Heart left ventricle (tissue), 16 donors: ENCODE data around the gene PRKG1. TPM values are rescaled to one million over a fixed set of nuclear protein-coding genes. Genes with fewer than 3 reads are reported as not detected.

Experiments used
- ATAC-seq, 4 donors: fragments of 200-7000 bp; cut with Tn5 transposase; one replicate each; pipeline ENCODE4 v1.9.1; 2020 to 2022; ENCODE audit warnings: moderate library complexity in 4 of 4, mild to moderate bottlenecking in 3 of 4, moderate number of reproducible peaks in 1 of 4
- DNase-seq, 5 donors: peaks; one replicate each; pipeline ENCODE4 v3.0.0-alpha.2; 2020
- H3K27ac ChIP-seq, 12 donors: fragments of 200-600 bp; sonication (generic) in 4 of 12; one replicate each; pipeline versions ENCODE4 v1.5.0 to v1.8.0; 2016 to 2022; ENCODE audit warnings: mild to moderate bottlenecking in 2 of 12
- H3K27me3 ChIP-seq, 9 donors: fragments of 200-600 bp; sonication (generic) in 2 of 9; one replicate each; pipeline versions ENCODE4 v1.5.1 to v1.8.0; 2016 to 2022; ENCODE audit warnings: mild to moderate bottlenecking in 3 of 9
- H3K36me3 ChIP-seq, 9 donors: fragments of 200-600 bp; sonication (generic) in 2 of 9; one replicate each; pipeline versions ENCODE4 v1.5.0 to v1.8.0; 2018 to 2022; ENCODE audit warnings: mild to moderate bottlenecking in 2 of 9
- H3K4me1 ChIP-seq, 12 donors: fragments of 200-600 bp; sonication (generic) in 4 of 12; one replicate each; pipeline versions ENCODE4 v1.5.0 to v1.8.0; 2016 to 2022; ENCODE audit warnings: mild to moderate bottlenecking in 3 of 12
- H3K4me3 ChIP-seq, 12 donors: fragments of 200-600 bp; sonication (generic) in 4 of 12; one replicate each; pipeline versions ENCODE4 v1.5.0 to v1.8.0; 2017 to 2022; ENCODE audit warnings: mild to moderate bottlenecking in 9 of 12, moderate library complexity in 4 of 12
- H3K9me3 ChIP-seq, 12 donors: fragments of 200-600 bp; sonication (generic) in 4 of 12; one replicate each; pipeline versions ENCODE4 v1.5.0 to v1.8.0; 2016 to 2022; ENCODE audit warnings: mild to moderate bottlenecking in 1 of 12
- CTCF ChIP-seq, 12 donors: fragments of 200-600 bp; sonication (generic) in 4 of 12; IDR thresholded peaks; one replicate each; pipeline versions ENCODE4 v1.5.0 to v1.8.0; 2018 to 2022; ENCODE audit warnings: antibody characterized with exemption in 12 of 12, mild to moderate bottlenecking in 5 of 12
- POLR2A ChIP-seq, 2 donors: fragments of 450-650 bp; IDR thresholded peaks; one replicate each; pipeline ENCODE4 v1.6.1; 2017; ENCODE audit warnings: antibody characterized with exemption in 2 of 2, mild to moderate bottlenecking in 2 of 2, moderate library complexity in 2 of 2
- WGBS, 4 donors: extraction: QIAGEN DNeasy Blood & Tissue Kit in 2 of 4; methylation state at CpG; one replicate each; pipeline versions ENCODE4 v1.1.5 to v1.1.7; 2013 to 2018; 5-methylcytosine and 5-hydroxymethylcytosine counted together
- intact Hi-C, 10 donors: fragments of 100-400 bp; cut with DNase I; formaldehyde crosslinking; loops; one replicate each; pipeline versions ENCODE4 v1.11.1 to v1.14.2; 2022
- polyA plus RNA-seq, 2 donors: library from polyadenylated mRNA; stranded (reverse); fragments of 200-250 nt; gene quantifications; one replicate each; pipeline ENCODE4 v1.2.3, GENCODE V29; 2013
- total RNA-seq, 9 donors: library from RNA; depleted of rRNA in 2 of 9; stranded (reverse); fragments of >200 nt in 2 of 9; fragmentation: NEBNext Ultra II Directional in 3 of 9; extraction: Animal tissue kit (Norgen Biotek cat#: 25700) in 3 of 9; gene quantifications; one replicate each; pipeline versions ENCODE4 v1.1.0 to v1.2.4, GENCODE V29; 2016 to 2023
- donor health status: ischemic (EF 13 %, LVEDD 7.1; RV severe dilation, severe dysfunction).
- donor health status: healthy with polysubstance abuse.
- donor health status: DM: no; HTN: yes; CAD: no.
- donor health status: DM: no; HTN: no; CAD: no.
- donor health status: ischemic (EF 25% LVEDD 6.9; RV normal size, moderate dysfunction).
- donor health status: ischemic (EF 25% LVEDD 5.7; RV mildly dilated, moderate dysfunction).
- donor health status: healthy.
- donor health status: DM: yes; HTN: yes; CAD: no.
- donor health status: ischemic (EF 35%, LVEDD 5.7; RV mildly dilated, moderate dysfunction).
- donor health status: nonischemic (EF 11% LVEDD 7.7; RV severe dilation, severe dysfunction).
- donor health status: DM: yes; HTN: yes; CAD: no.
- donor health status: PGD.
- donor health status: ischemic (EF 29% LVEDD 5.4; RV normal size, mild dysfunction).
- donor health status: nonischemic (EF 23%, LVEDD 6.1; RV moderate dilation, normal function).

PRKG1 gene
- total and polyA plus RNA-seq, 11 donors = 5.5 to 37.3 (median 29.3) TPM

GRCh38 chr10:52064084-52064845 lies 990.0 kb downstream of the PRKG1 start:
- intact Hi-C loops = no loop called here
- H3K27ac ChIP-seq = no peak overlapping the region
- ATAC-seq (peak in 3 of 4 donors; percentile 62 to 94 (median 64)), DNase-seq (peak in 4 of 5 donors; percentile 21 to 58 (median 38))
- no peak for TF ChIP-seq CTCF (IDR thresholded peaks at IDR 0.05)
- no peak for TF ChIP-seq POLR2A (IDR thresholded peaks at IDR 0.05)
- H3K27me3 ChIP-seq = no peaks in the 10 kb centered on the region
- peaks cover 0 to 7% (median 0%) of the 10 kb centered on the region in 9 donors for H3K36me3 ChIP-seq
- H3K9me3 ChIP-seq = no peaks in the 10 kb centered on the region
- H3K4me3 ChIP-seq = no peak overlapping the region
- 62 to 83% (median 73%) methylated on average over 2 to 9 of the region's 9 CpGs for WGBS, 4 donors
- H3K4me1 ChIP-seq = peaks cover 0 to 8% (median 0%) of the 10 kb centered on the region in 12 donors

- no peaks in the 10 kb centered on the region for H3K9me3 ChIP-seq
- no peak for DNase-seq
- no peak for ATAC-seq
- WGBS, 4 donors = 69 to 88% (median 76%) methylated on average over 6 of the region's 6 CpGs
- peaks cover 0 to 8% (median 0%) of the 10 kb centered on the region in 12 donors for H3K4me1 ChIP-seq
- intact Hi-C loops = no loop called here
- peaks cover 0 to 7% (median 0%) of the 10 kb centered on the region in 9 donors for H3K36me3 ChIP-seq
- no peak overlapping the region for H3K4me3 ChIP-seq
- H3K27me3 ChIP-seq = no peaks in the 10 kb centered on the region
- no peak overlapping the region for H3K27ac ChIP-seq
- TF ChIP-seq CTCF (IDR thresholded peaks at IDR 0.05) = no peak
- TF ChIP-seq POLR2A (IDR thresholded peaks at IDR 0.05) = no peak
These were observed 992.1 kb downstream of the PRKG1 start for GRCh38 chr10:52066383-52066782.

DNA sequence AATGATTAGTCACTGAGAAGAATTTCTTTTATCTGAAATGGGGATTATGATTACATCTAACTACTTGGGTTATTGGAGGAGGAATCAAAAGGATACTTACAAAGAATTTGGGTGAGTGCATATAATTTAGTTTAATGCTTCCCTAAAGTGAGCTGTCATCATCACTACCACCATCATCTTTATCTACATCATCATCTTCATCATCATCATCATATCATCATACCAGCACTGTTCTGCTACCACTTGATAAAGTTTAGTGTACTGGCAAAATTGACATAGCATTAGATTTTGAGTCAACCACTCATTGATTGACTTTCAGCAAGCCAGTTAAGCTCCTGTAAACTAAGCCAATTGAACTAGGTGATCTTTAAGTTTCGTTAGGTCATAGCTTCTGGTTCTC lies 994.2 kb downstream of the PRKG1 start:
- Histone ChIP-seq H3K27me3 (no peaks in the 10 kb centered on the region), H3K9me3 (no peaks in the 10 kb centered on the region), H3K27ac (no peak overlapping the region), H3K4me1 (peaks cover 0 to 8% (median 0%) of the 10 kb centered on the region in 12 donors), H3K36me3 (no peaks in the 10 kb centered on the region), H3K4me3 (no peak overlapping the region)
- no peak for TF ChIP-seq POLR2A (IDR thresholded peaks at IDR 0.05)
- no peak for TF ChIP-seq CTCF (IDR thresholded peaks at IDR 0.05)
- WGBS, 4 donors = 52 to 85% (median 73%) methylated on average over 1 of the region's 1 CpG
- intact Hi-C loops = no loop called here
- no peak for ATAC-seq
- DNase-seq = no peak

DNA sequence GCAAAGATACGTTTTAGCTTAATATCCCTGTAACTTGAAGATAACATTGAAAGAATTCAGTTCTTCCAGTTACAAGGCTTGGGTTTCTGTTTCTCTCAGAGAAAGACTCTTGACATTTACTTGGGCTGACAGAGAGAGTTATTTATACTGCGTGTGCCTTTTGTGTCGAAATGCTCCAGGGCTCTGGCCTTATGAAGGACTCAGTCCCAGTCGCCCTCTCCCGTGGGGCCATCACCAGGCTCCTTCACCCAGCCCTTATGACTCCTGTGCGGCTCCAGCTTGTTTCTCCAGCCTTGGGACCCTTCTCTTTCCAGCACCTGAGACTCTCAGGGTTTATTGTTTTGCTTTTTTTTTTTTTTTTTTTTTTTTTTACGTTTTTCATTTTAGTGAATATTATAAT lies 997.5 kb downstream of the PRKG1 start:
- Histone ChIP-seq H3K4me3 (no peak overlapping the region), H3K9me3 (no peaks in the 10 kb centered on the region), H3K27ac (peak overlapping the region in 3 of 12 donors; percentile 9 to 36 (median 11)), H3K4me1 (peaks cover 0 to 5% (median 0%) of the 10 kb centered on the region in 12 donors), H3K27me3 (no peaks in the 10 kb centered on the region), H3K36me3 (no peaks in the 10 kb centered on the region)
- intact Hi-C loops = no loop called here
- ATAC-seq (peak; percentile 75 to 96 (median 92)), DNase-seq (peak in 4 of 5 donors; percentile 23 to 60 (median 30))
- TF ChIP-seq CTCF (IDR thresholded peaks at IDR 0.05) = no peak
- TF ChIP-seq POLR2A (IDR thresholded peaks at IDR 0.05) = no peak
- 39 to 63% (median 58%) methylated on average over 7 of the region's 7 CpGs for WGBS, 4 donors
